NCI-H1048 (cell line): ENCODE measurements around the gene NEBL.

Source experiments
- DNase-seq: peaks from one replicate; lab custom pipeline; 2025; lab: John Stamatoyannopoulos, UW

The NEBL gene

GRCh38 chr10:20778008-20778757, 118.9 kb downstream of the NEBL start:
- DNase-seq, result no peak

GRCh38 chr10:20776384-20777118, 120.6 kb downstream of the NEBL start:
- DNase-seq, result no peak

GRCh38 chr10:20771051-20771450, 126.1 kb downstream of the NEBL start:
- no peak for DNase-seq

- no peak for DNase-seq
Measured at GRCh38 chr10:20769481-20769880, 127.6 kb downstream of the NEBL start.

GRCh38 chr10:20768843-20769242, 128.3 kb downstream of the NEBL start:
- no peak for DNase-seq

- DNase-seq, result no peak
Measured at GRCh38 chr10:20767028-20767427, 130.1 kb downstream of the NEBL start.

GRCh38 chr10:20765066-20765465, 132.0 kb downstream of the NEBL start:
- DNase-seq, result no peak

GRCh38 chr10:20760460-20760859, 136.7 kb downstream of the NEBL start:
- DNase-seq, result no peak

GRCh38 chr10:20748551-20748950, 148.6 kb downstream of the NEBL start:
- no peak for DNase-seq

- DNase-seq, result no peak
Measured at GRCh38 chr10:20747782-20748181, 149.3 kb downstream of the NEBL start.

- DNase-seq, result no peak
Measured at GRCh38 chr10:20746856-20747255, 150.3 kb downstream of the NEBL start.

- no peak for DNase-seq
Measured at GRCh38 chr10:20745556-20746375, 151.3 kb downstream of the NEBL start.

- no peak for DNase-seq
Measured at GRCh38 chr10:20744821-20745220, 152.3 kb downstream of the NEBL start.

GRCh38 chr10:20743942-20744341, 153.2 kb downstream of the NEBL start:
- no peak for DNase-seq

- DNase-seq, result no peak
Measured at GRCh38 chr10:20742737-20743541, 154.2 kb downstream of the NEBL start.

GRCh38 chr10:20740120-20740519, 157.0 kb downstream of the NEBL start:
- DNase-seq, result no peak

GRCh38 chr10:20737107-20737506, 160.0 kb downstream of the NEBL start:
- no peak for DNase-seq
